GM19351 (cell line): Measurements from ENCODE around the gene ATP2B2.

Experiments
- ATAC-seq: cut with Tn5 transposase; IDR thresholded peaks from one replicate; pipeline ENCODE4 v1.9.1; 2021; ENCODE audit warnings: mild to moderate bottlenecking, moderate library complexity; ENCODE audit not compliant: unreplicated experiment

ATP2B2 gene

DNA sequence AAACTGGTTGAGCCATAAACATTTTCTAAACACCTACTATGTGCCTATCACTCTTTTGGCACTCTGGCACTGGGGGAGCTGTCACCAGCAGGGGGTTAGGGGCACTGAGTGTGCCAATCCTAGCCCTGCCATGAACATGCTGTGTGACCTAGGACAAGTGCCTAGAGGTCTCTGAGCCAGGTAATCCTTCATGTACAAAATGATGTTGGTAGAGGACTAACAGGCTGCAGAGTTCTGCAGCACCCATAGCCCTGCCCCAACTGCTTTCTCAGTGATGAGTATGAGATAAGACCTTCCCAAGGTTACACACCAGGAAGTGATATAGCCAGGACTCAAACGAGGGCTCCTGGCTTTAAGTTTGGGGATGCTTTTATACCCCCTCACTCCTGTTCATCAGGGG is 99.6 kb downstream of the ATP2B2 start:
- ATAC-seq: no peak

DNA sequence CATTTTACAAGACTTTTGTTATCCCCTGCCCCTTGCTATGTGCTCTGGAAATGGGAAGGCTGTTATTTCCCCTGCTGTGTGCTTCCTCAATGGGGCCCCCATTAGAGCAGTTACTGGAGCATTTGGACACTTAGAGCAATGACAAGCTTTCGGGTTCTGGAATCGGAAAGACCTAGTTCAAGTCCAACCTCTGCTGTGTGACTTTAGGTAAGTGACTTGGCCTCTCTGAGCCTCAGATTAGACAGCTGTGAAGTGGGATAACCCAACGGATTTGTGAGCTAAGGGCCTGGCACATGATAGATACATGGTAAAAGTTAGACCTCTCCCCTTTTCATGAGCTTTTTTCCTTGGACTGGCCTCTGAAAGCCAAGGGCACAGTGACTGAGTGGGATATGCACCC is 100.5 kb downstream of the ATP2B2 start:
- ATAC-seq: no peak

DNA sequence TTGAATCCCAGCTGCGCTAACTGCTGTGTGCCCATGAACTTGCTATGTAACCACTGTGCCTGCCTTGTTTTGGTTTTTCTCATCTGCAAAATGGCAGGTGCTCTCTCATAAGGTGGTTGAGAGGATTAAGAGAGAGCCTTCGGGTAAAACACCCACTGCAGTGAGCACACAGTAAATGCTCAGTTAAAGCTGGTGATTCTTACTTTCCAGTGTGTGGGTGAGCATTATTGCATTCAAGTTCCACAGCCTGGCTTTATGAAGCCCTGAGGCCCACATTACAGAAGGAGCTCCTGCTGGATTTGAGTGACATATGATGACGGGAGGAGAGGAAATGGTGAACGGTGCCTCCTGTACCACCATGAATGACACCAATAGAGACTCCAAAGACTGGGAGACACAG is 101.0 kb downstream of the ATP2B2 start:
- ATAC-seq: no peak

DNA sequence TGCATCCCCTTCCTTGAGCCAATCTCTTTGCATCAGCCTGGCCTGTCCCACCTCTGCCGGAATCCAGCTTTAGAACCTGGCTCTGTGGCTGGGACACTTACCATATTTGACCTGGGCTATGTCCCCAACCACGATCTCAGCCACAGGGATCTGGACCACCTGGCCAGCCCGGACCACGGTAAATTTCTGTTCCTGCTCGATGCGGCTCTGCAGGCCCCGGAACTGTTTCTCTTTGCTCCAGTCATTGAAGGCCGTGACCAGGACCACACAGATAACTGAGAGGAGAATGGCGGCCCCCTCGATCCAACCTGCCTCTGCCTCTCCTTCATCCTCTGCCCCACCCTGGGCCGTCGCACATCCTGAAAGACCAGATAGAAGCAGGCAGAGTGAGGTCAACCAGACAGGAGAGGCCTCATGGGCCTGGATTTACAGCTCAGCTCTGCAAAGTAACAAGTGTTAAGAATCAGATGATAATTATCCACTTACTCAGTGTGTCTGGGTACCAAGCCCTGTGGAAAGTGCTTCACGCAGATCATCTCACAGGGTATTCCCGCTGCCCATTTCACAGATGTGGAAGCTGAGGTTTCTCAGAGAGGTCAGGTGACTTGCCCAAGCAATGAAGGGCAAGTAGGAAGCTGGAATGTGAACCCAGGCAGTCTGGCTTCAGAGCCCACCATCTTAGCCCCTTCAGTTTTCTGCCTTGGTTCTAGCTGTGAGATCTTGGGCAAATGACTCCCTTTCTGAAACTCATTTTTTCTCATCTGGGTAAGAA is 103.2 kb downstream of the ATP2B2 start:
- ATAC-seq: no peak

DNA sequence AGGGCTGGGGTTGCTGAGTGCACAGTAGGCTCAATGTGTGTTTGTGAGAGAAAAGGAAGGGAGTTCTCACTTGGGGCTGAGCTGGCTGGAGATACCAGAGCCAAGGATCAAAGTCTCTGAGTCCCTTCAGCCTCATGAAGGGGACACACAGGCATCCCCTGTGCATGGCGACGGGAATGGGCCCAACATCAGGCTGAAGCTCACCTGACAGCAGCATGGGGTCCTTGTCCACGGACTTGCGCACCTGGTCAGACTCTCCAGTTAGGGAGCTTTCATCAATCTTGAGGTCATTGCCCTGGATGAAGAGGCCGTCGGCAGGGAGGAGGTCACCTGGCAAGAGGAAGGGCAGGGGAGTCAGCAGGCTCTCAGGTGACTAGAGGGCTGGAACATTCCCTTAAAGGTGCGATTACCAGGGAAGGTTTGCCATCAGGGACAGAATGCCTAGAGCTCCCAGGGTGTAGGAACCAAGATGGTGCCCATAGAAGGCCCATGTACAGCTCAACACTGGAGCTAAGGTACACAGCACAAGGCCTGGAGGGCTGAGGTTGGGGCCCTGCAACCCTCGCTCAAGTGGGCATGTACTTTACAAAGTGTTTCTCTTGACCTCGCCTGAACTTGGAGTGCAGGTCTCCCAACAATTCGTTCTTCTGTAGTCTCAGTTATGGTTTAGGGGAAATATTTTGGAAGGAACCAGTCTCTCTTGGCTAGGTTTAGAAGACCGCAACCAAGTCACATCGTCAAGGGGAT is 104.5 kb downstream of the ATP2B2 start:
- ATAC-seq: no peak

DNA sequence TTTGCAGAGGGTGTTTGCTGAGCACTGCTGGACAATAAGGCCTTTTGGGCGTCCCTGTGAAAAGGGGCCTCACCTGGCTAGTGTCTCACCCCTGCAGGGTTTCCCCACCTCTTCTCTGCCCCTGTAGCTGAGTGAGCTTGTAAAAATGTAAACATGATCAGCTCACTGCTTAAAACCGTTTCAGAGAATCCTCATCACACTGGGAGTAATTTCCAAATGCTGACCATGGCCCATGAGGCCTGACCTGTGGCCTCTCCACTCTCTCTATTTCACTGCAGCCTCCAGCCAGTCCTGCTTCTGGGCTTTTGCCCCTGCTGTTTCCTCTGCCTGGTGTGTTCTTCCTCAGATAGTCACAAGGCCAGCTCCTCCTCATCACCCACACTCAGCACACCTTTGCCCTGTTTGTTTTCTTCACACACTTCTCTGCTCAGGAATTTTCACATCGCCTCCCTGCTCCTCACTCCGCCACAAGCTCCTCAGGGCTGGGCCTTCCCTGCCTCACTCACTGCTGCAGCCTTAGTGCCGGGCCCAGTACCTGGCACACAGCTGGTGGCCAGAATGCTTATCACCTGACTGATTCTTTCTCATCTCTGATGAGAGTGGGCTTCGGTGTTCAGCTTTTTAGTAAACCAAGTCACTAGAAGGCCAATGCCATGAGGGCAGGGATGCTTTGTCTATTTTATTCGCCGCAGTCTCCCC is 105.2 kb downstream of the ATP2B2 start:
- ATAC-seq: no peak

DNA sequence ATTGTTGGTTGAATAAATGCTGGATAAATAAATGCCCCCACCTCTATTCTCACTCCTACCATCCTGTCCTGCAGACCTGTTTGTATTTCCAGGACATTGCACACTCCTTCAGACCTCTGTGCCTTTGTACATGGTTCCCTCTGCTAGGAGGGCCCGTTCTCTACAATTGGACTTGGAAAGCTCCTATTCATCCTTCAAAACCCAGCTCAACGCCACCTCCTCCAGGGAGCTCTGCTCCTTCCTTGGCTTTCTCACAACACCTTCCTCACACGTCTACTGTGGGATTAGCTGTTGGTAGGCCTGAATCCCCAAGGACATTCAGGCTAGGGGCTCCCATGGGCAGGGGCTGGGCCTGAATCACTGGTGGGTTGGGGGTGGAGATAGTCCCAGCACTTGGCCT is 105.8 kb downstream of the ATP2B2 start:
- ATAC-seq: no peak

DNA sequence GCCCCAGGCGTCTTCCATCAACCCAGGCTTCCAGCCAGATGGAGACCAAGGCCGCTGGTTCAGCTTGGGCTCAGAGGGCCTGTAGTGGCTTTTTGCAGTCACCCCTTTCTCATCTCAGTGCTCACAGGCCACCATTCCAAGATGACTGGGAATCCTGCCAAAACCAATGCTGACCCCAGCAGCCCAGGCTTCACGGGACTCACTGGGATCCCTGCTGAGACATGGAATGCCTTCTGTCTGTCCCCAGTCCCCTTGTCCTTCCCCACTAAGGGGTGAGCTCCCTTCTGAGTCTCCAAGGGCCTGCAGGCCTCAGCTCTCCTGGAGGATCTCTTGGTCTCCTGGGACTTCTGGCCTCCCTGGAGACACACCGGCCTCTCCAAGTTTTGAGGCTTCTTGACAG is 107.0 kb downstream of the ATP2B2 start:
- no peak for ATAC-seq

DNA sequence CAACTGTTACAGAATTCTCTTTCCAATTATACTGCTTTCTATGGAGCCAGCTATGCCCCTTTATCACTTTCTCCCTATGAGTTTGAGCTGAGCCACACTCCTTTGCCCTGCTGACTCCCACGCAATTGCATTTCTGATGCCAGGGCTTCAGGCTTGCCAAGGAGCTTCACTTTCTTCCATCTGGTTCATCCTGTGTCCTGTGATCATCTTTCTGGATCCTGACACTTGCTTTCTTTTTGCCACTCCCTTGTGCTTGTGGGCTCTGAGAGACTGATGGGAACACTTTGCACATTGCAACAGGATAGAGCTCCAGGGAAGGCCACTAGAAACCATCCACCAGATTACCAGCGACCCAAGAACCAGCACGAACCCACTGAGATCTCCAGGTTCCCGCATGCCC is 107.5 kb downstream of the ATP2B2 start:
- ATAC-seq: no peak

DNA sequence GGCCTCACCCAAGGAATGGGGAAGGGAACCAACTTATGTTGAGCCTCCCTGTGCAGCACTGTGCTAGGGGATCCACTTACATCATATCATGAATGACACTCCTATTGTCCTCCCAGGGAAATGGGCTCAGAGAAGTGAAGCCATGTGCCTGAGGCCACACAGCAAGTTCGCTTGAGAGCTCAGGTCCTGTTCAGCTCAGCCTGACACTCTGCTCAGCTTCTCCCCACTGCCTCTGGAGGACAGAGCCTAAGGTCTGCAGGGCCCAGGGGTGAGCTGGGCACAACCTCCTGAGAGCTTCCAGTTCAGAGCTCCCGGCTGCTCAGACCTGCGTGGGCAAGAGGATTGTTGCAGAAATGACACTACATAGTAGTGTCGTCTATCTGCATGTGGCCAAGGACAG is 108.5 kb downstream of the ATP2B2 start:
- no peak for ATAC-seq

DNA sequence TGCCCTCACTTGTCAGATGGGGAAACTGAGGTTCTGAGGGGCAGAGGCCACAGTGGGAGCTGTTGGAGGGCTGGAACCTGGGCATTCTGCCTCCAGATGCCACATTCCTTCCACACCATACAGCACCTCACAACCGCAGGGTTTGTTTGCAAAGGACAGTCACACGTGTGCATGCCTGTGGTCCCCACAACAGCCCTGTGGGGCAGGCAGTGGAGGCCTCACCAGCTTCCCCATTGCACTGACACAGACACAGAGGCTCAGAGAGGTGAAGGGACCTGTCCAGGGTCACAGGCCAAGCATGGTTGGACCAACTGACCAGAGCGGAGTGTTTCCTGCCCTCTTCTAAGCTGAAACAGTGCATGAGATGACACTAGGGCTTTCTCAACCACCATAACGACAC is 109.3 kb downstream of the ATP2B2 start:
- ATAC-seq: no peak

DNA sequence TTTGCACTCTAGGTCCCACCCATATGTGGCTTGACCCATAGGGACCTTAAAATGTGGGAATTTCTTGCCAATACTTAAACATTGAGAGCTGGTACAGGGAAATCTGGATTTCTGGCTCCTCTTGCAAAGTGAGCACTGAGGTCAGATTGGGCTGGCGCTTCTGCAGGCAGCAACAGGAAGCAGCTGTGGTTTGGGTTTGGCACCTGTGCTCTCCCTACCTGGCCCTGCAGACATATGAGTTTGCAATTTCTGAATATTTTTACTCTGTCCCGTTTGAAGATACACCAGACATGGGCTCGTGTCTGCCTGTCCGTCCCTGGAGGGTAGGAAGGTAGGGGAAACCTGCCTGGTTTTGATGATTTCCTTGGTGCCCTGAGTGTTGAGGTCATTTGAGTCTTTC is 109.7 kb downstream of the ATP2B2 start:
- no peak for ATAC-seq

DNA sequence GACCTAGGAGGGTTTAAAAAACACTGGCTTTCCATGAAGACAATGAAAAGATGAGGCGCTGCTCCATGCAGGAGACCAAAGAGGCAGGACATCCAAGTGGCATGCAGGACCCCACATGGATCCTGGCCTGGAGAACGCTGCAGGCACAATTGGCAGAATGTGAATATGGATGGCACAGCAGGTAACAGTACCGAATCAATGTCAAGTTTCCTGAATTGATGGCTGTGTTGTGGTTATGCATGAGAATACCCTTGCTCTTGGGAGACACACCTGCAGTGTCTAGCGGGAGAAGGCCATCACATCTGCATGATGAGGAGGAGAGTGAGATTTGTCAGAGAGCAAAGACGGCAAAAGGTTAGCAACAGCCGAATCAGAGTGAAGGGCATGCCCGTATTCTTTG is 110.2 kb downstream of the ATP2B2 start:
- ATAC-seq: no peak

DNA sequence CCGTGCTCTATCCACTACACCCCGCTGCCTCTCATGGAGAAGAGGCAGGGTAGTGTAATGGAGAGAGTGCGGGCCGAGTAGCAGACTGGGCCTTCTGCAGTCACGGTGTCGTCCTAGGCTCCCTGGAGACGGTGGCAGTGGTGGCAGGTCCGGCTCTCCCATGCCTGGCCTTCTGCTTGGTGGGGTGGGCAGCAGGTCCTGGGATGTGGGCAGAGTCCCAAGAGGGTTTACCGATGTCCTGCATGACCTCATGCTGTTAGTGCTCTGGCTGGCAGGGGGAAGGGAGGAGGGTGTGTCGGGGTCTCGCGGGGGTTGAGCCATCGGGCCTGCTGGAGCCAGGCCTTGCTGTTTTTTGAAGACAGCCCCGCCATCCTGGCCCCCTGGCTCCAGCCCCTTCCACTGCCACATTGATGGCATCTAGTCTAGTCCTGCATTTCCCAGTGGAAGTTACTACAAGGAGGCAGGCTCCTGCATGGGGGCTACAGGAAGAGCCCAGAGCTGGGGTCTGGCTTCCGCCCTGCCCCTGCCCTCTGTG is 110.8 kb downstream of the ATP2B2 start:
- ATAC-seq: no peak

DNA sequence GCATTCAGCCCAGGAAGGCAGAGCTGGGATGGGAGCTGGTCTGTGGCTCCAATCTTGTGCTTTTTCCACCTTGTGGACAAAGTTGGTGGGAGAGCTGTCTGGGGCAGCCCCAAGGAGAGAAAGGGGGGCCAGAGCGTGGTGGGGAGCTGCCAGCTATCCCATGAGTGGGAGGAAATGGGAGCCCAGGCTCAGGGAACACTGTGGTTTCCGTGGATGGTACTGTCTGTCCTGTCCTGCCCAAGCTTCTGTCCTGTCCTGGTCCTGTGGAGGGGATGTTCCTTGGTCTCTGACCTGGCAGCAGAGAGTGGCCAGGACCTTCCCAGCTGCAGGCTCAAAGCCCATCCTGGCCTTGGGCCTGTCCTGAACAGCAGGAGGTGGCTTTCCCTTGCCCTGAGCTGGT is 111.9 kb downstream of the ATP2B2 start:
- ATAC-seq: no peak

DNA sequence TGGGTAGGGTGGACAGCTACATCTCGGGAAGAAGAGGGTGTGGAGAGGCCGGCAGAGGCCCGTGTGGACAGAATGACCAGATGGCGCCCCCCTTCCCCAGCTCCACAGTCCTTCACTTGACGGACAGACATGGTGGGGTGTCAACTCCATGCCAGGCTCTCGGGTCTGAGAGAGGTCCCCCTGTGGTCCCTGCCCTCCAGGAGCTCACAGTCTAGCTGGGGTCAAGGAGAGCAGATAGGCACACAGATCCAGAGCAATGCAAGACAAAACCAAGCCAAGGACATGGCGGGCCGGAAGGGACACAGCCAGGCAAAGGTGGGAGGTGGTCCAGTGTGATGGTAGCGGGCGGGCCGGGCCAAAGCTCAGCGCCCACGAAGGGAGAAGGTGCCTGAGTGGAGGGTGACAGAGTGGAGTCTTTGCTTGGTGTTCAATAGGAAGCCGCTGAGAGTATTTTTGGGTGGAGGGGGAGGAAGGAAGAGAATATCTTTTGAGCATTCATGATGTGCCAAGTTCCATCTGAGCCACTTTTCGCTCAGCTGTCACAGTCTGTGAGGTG is 112.4 kb downstream of the ATP2B2 start:
- ATAC-seq: no peak

DNA sequence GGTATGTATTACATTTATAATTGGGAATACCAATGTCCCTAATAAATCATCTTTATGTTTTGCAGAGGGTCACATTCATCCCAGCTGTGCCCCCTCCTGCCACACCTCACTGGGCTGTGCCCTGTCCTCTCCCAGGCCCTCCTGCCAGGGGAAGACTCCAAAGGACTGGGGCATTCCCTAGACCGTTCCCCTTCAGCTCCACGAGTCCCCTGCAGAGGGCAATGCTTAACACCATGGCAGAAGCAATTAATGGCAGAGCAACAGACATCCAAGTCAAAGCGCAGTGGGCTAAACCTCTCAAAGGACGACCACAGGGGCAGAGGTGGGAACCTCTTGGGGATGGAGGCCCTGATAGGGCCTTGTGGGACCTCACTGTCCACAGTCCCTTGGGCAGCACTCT is 113.1 kb downstream of the ATP2B2 start:
- no peak for ATAC-seq

DNA sequence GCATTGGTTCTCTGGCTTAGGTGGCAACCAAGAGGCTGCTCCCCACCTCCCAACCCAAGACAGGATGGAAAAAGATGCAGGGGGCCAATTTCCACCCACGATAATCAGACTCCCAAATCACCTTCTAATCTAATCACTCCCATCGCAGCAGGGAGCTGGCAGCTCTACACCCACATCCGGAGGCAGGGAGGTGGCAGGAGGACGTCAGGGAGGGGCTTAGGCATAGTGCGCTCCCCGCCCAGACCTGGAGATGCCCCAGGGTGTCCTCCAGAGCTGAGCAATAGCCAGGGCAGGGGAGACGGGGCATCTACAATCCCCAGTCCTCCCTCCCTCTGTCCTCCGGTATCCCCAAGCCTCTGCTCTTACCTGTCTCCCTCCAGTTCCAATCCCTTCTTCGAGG is 114.0 kb downstream of the ATP2B2 start:
- no peak for ATAC-seq

DNA sequence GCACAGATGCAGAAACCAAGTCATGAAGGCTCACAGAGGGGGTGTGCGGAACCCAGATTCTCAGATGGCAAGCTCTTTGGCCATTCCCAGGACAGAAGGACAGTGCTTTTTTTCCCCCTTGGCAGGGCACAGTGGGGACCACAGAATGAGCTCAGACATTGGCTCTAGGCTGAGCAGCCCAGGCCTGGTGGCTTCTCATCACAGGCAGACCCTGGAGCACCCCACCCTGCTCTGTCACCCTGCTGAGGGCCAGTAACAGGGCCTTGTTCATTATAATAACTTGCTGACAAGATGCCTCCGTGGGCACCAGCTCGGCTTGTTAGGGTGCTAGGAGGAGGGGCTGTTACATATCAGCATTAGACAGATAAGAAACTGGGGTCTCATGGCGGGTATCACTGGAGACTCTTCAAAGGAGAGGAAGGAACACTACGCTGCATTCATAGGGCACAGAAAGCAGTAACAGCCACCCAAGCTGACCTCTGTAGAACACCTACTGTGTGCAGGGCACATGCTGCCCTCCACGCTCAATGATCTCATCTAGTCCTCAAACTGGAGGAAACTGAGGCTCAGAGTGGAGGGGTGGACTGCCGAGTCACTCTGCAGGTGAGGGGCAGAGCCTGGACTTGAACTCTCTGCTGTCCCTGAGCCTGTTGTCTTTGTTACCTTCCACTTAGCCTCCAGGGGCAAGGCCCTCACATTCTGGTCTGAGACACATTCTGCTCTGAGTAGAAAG is 114.6 kb downstream of the ATP2B2 start:
- no peak for ATAC-seq

DNA sequence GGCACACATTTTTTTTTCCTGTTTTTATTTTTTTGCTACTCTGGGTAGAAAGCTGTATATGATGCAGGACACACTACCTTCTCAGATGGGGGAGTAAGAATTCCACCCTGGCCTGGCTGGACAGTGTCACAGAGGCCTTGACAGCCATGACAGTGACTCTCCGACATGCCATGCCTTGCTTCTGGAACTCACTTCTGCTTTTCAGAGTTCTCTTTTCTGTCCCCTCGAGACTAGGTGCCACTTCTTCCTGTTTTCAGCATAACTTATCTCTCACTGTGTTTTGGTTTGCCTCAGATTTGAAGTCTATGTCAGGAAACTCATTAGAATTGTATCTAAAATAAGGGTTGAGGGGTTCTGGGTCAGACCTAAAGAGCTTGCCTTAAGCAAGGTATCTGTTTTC is 115.4 kb downstream of the ATP2B2 start:
- ATAC-seq: peak; percentile 73

DNA sequence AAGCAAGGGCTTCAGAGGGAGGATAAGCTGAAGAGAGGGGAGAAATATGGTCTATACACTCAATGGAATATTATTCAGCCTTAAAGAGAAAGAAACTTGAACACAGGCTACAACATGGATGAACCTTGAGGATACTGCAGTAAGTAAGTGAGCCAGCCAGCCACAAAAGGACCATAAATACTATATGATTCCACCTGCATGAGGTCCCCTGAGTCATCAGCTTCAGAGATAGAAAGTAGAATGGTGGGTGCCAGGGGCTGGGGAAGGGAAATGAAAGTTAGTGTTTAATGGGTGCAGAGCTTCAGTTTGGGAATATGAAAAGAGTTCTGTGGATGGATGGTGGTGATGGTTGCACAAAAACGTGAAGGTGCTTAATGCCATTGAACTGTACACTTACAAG is 116.0 kb downstream of the ATP2B2 start:
- no peak for ATAC-seq
